ENCODE data around the gene RASSF1.

RASSF1 gene

DNA sequence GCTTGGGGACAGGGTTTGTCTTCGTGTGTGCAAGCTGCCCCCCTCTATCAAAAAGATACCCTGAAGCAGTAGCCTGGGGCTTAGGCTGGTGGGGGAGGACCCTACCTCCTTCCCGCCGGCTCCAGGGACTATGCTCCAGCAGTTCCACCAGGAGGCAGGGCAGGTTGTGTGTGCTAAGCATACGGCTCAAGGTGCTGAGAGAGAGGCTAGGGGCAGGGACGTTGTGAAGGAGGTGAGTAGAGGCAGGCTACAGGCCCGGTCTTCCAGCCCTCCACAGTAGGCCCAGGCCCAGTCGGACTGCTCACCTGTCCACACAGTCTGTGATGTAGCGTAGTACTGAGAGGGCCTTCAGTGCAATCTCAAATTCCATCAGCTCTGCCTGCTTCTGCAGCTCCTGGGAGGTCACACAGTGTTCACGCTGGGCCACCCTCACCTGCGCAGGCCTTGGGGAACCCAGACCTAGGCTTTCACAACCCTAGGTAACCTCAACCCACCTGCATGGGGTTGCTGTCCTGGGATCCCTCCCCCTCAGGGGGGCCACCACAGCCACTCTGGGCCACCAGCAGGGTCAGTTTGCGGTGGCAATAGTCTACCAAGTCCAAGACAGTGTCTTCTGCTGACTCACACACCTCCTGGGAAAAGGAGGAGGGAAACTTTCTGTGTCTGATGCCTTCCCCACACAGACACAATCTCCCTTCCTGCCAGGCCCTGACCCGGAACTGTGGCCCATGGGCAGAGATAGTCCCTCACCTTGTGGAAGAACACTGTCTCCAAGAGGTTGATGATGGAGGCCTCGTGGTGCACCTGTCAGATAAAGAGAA lies 2.4 kb upstream of the RASSF1 start:
- DNase-seq (ENCODE audit: low spot score): no peak

DNA sequence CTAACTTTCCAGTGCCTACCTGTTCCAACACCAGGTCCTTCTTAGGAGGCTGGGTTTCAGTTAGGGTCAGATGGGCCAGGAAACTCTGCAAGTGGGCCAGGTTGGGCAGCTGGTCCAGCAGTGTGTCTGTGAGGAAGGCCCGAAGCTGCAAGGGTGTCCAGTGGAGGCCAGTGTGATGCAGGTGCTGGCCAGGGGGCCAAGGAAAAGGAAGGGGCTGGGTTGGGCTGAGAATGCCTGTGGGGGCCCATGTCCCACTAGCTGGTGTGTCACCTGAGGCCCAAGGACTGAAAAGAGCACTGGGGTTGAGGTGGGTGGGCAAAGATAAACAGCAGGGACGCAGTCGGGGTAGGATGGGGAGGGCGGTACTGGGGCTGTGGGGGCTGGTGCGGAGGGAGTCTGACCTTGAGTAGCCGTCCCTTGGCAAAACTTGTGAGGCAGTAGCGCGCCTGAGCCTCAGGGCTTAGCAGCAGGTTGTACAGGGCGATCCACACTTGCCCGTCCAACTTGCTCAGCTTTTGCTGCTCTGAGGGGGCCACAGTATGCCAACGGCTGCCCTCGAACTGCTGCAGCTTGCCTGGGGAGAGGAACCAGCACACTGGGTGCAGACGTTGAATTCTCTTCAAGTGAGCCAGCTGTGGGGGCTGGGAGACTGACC lies 1.5 kb upstream of the RASSF1 start:
- DNase-seq (ENCODE audit: low spot score): no peak

DNA sequence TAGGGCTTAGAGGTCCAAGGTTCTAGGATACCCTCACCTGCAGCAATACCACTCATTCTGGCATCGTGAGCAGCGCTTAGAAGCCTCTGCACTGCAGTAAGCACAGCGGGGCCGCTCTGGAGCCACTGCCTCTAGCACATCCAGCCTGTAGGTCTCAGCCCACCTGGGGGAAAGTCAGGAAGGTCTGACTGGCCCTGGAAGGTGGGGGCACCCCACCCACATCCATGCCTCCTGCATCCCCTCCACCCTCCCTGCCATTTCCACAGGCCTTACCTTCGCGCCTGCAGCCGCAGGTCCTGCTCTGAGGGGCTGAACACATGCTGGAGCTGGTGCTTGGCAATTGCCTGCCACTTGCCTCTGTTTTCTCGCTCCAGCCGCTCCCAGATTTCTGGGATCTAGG lies 901 bp upstream of the RASSF1 start:
- no peak for DNase-seq (ENCODE audit: low spot score)

DNA sequence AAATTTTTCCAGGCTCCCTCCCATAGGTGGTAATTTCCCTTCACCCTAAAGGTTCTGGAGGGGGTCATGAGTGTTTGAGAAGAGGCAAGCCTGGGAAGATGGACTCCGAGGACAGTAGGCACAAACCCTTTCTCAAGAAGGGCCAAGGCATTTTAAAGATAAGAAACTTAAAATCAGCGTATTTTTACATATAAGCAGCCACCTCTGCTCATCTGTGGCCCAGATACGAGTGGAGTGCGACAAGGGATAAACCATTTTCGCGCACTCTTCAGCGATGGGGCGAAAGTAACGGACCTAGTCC lies 539 bp downstream of the RASSF1 start:
- DNase-seq (ENCODE audit: low spot score): no peak

DNA sequence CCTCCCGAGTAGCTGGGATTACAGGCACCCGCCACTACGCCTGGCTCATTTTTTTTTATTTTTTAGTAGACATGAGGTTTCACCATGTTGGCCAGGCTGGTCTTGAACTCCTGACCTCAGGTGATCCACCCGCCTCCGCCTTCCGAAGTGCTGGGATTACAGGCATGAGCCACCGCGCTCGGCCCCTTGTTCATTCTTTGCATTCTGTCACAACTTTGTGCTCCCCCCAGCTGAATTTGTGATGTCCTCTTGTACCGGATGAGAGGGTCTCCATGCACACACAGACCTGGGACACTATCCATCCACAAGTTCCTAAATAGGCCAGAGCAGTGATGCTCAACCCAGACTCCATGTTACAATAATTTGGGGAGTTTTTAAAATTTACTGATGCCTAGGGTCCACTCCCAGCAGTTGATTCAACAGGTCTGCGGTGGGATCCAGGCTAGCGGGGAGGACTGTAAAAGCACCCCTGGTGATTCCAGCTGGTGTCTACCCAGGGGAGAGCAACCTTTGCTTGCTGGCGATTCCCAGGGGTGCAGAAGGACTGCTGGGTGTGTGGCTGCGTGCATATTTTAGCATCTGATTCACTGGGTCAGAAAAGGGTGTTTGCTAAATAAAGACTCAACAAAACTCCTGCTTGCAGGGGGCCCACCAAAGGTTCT lies 1.0 kb downstream of the RASSF1 start:
- no peak for DNase-seq (ENCODE audit: low spot score)

DNA sequence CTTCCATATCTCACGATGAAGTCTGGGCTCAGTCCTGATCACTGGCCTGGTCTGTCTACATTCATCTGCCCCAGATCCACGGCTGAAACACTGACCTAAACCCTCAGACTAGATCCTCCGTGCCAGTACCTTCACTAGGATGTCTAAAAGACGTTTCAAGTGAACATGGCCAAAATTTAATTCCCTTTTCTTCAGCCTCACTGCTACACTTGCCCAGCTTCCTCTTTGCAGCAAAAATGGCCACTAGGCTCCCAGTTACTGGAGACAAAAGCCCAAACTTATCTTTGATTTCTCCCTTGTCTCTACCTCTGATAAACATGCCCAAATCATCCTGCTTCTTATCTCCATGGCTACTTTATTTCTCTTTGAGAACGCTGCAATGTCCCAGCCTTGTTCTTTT lies 1.7 kb downstream of the RASSF1 start:
- no peak for DNase-seq (ENCODE audit: low spot score)

DNA sequence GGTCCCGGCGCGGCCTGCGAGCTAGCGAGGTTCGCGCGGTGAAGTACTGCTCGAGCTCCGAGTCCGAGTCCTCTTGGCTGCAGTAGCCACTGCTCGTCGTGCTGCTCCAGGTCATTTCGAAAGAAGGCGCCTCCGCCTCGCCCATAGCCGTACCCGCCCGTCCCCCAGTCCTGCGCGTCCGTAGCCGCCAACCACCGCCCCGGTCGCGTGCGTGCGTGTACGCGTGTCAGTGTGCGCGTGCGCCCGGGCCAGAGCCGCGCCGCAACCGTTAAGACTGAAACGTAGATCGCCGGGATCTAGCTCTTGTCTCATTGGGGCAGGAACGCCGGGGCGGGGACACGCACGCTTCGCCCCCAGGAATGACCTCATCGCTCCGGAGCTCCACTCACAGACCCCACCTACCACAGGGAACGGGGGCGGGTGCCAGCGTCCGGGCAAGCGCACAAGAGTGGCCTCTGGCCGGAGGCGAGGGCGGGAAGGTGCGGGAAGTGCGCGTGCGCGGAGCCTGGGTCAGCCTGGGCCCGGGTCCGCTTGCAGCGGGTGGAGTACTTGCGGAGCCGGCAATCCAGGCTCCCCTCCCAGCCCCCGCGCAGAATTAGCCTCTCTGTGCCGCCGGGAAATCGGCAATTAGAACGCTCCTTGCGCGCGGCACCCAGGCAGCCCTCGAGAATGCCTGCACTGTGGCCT lies 3.3 kb downstream of the RASSF1 start:
- peak; percentile 93 for DNase-seq (ENCODE audit: low spot score)

DNA sequence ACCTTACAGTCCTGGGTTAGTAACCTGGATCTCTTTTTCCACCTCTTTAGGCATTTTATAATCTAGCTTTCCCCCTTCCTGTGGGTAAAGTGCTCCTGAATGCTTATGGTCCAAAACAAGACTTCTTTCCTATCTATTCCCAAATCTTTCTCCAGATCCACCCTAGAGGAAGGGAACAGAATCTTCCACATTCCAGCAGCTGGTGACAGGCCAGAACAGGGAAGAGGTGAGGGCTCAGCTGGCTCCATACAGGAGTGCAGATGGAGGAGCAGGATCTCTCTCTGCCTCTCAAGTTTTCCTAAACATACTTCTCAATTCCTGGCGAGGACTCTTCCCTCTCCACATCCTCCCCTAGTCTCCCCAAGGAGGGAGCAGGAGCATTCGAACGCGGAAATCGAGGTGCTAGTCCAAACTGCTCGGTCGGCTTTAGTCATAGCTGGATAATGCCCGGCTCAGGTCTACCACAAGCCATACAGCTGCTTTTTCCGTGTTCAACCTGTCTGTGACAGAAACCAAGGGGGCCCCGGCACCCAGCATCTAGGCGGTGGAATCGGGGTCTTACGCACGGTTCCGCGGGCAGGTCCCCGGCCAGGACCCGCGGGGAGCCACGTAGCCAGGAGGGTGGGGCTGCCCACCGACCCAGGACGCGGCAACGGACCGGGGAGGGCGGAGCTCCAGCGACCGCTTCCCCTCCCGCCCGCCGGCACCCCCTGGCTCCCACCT lies 4.0 kb downstream of the RASSF1 start:
- no peak for DNase-seq (ENCODE audit: low spot score)

DNA sequence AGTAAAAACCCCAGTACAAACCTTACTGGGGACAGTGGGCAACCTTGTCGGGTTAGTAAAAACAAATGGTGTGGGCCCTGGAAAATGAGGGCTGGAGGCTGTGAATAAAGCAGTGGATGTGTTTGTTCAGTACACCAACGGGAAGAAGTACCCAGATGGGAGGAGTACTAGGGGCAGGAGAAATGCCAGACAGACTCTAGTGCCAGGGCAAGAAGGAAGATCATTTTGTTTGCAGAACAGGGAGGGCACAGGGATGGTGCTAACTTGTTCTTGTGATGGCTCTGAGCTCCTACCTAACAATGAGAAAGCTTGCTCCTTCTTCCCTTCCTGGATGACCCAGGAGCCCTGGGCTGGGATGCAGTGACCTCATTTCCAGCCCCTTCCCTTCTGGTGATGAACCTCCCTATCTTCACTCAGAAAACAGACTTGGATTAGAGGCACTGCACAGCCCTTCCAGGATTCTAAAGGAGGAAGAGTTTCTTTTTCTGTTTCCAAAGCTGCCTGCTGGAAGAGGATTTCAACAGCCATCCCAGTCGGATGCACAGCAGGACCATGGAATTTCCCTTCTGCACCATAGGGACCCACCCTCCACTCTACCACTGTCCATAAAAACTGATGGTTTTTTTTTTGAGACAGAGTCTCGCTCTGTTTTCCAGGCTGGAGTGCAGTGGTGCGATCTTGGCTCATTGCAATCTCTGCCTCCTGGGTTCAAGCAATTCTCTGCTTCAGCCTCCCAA lies 6.1 kb downstream of the RASSF1 start:
- no peak for DNase-seq (ENCODE audit: low spot score)

DNA sequence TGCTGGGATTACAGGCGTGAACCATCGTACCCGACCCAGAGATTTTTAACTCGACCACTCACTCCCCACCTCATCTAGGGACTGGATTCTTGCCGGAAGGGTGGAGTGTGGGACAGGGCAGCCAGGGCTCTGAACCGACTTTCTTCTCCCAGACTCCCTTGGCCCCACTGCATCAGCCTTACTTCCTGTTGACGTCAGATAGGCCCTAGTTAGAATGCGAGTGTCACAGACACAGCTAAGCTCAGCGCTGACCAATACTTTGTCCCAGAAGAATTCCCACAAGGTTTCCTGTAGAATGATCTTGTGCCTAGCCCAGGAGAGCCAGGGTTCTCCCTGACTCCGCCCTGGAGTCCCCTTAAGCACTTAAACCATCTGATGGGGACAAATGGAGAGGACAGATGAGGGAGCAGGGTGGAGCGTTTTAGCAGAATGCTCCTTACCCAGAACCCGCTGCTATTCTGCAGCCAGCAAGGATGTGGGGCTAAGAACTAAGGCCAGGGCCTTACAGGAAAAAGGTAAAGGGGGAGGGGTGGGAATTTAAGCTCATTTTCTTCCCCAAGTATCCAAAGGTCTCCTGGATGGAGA lies 6.8 kb downstream of the RASSF1 start:
- no peak for DNase-seq (ENCODE audit: low spot score)

DNA sequence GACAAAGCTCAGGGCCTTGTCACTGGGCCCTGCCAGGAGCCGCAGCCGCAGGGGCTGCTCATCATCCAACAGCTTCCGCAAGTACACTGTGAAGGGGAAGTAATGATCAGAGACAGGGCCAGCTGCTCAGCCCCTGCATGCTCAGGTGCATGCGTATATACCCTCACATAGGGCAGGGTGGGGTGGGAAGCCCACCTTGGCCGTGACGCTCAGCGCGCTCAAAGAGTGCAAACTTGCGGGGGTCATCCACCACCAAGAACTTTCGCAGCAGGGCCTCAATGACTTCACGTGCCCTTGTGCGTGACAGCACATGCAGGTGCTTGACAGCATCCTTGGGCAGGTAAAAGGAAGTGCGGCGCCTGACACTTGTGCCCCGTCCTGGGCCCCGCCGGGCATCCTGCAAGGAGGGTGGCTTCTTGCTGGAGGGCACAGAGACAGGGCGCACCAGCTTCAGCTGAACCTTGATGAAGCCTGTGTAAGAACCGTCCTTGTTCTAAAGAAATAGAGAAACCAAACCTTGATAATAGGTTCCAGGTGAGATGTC lies 9.2 kb downstream of the RASSF1 start:
- DNase-seq (ENCODE audit: low spot score): no peak

DNA sequence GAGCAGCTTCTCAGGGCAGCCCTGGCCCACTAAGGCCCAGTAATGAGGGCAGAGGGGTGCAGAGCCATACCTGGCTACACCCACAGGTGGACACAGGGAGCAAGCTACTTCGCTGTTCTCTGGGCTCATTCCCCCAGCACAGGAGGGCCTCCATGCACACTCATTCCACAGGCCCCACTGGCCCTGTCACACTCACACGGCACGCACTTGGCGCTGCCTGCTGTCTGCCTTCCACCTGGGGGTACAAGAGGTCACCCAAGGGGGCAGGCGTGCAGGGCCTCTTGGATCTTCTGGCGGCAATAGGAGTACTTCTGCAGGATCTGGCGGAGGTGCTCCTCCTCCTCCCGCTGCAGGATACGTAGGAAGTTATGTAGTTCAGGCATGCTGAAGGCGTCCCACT lies 10.3 kb downstream of the RASSF1 start:
- DNase-seq (ENCODE audit: low spot score): no peak

DNA sequence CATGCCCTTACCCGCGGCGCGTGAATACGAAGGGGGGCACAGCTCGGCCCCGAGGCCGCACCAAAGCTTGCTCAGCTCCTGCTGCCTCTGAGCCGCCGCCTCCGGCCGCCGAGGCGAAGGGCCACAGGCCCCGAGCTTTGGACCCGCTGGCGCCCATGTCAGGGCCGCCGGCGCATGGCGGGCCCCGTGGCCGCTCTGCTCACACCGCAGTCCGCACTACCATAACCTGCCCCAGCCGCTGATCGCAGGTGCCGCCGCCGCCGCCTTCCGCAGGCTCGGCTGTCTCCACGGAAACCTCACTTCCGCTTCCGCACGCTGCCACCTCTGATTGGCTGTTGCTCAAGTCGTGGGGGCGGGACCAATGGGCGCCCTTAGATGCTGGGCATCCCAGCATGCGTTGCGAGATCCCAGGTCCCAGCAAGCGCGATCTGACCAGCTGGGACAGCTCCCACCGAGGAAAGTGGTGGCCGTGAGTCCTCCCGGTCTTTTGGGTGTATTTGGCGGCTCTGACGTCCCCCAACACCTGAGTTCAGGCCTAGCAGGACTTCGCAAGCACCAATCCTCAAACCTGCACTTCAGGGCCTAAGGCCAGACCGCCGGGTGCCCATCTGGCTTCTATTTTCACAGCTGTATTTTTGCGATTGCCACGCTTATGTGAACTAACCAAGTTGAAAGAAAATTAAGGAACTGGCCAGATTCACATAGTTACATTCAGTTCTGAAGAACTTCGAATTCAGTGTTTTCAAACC lies 12.5 kb downstream of the RASSF1 start, which contains the start of gene TUSC2:
Gene TUSC2, minus strand, starts transcription at position 281 of the 749 bp plus-strand sequence. Its CDS starts 124 bp downstream, at position 157.
- peak; percentile 93 for DNase-seq (ENCODE audit: low spot score)

DNA sequence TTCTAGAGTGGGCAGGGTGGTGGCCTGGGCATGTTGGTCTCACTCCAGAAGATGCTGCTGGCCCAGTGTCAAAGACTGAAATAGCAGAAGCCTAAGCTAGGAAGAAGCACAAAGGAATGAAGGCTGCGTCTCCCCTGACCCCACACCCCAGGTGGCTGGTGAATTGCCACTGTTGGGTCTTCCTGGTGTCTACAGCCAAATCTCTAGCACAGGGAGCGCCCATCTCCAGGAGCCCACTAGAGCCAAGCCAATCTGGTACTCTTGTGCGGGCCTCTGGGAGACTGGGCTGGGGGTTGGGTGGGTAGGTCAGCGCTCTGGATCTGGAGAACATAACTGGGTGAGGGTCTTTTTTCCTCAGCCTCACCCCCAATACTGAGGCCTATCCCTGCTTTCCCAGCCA lies 13.5 kb downstream of the RASSF1 start:
- no peak for DNase-seq (ENCODE audit: low spot score)

DNA sequence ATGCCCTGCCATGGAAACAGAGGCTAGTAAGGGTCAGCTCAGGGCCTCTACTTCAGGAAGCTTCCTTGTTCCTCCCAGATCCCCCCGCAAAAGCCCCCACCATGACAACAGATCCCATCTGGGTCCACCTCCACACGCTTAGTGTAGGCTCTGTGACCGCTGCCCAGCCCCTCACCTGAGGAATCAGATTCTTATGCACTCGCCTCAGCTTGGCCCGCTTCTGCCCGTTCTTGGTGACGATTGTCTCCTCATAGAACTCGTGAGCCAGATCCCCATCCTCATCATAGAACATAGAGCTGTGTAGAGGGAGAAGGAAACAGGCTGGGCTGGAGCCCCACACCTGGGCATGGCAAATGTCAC lies 14.5 kb downstream of the RASSF1 start:
- DNase-seq (ENCODE audit: low spot score): no peak

DNA sequence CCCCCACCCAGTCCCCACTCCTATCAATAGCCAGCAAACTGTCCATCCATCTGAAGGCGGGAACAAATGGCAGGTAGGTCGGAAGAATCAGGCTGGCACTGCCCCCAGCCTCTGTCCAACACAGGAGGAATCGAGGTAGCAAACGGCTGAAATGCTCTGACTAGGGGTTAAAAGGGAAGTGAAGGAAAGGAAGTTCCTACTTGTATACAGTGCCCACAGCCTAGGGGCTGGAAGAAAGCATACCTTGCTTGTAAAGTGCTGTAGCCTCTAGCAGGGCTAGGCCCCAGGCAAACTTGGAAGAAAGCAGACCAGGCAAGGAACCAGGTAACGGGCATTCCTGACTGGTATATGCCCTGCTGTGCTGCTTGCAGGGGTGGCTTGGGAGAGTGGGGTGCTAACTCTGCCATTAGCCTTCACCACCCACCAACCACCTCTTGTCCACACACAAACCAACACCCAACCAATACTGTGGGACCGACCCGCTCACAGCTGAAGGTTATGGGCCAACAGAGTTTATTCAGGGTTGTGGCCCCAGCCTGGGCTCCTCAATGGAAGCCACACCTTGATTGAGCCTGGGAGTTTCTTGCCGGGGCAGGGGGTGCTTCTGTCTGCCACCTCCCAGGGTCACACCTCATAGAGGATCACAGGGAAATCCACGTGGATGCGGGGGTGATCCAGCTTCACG lies 15.0 kb downstream of the RASSF1 start:
- DNase-seq (ENCODE audit: low spot score): no peak

DNA sequence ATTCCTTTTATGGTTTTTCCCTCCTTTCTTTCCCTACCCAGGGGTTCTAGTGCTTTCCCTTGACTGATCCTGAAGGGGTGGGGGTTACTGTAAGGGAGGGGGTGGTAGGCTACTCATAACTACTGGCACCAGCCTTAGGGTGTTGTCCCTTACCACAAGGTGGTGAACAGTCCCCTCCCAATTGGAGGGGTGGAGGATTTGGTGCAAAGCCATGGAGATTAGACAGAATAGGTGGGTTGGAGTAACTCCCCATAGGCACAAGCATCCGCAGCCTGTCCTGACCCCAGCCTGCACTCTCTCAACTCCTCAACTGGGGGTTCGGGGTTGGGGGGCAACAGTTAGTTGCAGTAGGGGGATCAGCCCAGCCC lies 15.5 kb downstream of the RASSF1 start:
- DNase-seq (ENCODE audit: low spot score): no peak

DNA sequence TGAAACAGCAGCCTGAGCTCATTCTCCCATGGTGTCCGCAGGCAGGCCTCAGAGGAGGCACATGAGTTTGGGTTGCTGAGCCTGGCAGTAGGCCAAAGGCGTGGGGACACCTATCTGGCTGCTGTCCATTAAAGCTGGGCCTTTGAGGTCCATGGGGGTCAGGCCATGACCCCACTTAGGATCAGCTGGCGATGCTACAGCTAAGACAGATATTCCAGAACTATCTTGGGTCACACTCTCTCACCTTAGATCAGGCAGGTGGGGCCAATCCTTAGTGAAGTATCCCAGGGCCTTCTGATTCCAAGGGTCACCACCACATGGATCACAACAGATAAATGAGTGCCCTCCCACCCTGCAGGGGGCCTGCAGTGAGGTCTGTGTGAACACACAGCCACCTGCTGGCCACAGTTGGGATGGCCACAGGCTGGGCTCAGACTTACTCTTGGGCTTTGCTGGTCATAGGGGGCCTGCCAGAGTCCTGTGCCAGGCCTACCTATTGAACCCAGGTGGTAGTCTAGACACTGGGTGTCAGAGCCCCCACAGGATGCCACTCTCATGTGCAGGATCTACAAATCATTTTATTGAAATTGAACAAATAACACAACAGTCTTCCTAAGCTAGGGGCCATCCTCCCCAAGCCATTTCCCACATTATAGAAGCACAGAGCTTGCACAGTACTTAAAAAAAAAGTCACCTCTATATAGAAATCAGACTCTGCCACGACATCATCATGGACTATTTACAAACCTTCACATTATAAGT lies 16.1 kb downstream of the RASSF1 start:
- DNase-seq (ENCODE audit: low spot score): peak; percentile 74

All from NAMALWA (cell line).